ENCODE data around the gene CNN2.

The CNN2 gene

DNA sequence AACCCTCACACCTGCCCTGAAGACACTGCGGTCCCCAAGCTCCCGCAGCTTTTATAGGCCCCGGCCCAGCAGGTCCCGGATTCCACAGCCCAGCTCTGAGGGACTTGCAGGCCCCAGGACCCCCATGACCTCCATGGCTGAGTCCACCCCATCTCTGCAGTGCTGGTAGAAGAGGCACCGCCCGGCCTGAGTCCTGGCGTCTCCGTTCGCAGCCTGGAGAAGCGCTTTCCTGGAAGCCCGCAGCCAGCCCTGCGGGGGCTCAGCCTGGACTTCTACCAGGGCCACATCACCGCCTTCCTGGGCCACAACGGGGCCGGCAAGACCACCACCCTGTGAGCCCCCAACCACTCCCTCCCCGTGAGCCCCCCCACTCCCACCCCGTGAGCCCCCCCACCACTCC is 22.7 kb downstream of the CNN2 start:
- no peak for DNase-seq (ENCODE audit: low read depth)

DNA sequence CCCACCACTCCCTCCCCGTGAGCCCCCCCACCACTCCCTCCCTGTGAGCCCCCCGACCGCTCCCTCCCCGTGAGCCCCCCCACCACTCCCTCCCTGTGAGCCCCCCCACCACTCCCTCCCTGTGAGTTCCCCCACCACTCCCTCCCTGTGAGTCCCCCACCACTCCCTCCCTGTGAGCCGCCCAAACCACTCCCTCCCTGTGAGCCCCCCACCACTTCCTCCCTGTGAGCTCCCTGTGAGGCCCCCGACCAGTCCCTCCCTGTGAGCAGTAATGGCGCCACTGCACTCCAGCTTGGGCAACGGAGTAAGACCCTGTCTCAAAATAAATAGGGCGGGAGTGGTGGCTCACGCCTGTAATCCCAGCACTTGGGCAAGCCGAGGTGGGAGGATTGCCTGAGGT is 23.4 kb downstream of the CNN2 start:
- DNase-seq (ENCODE audit: low read depth), result no peak

DNA sequence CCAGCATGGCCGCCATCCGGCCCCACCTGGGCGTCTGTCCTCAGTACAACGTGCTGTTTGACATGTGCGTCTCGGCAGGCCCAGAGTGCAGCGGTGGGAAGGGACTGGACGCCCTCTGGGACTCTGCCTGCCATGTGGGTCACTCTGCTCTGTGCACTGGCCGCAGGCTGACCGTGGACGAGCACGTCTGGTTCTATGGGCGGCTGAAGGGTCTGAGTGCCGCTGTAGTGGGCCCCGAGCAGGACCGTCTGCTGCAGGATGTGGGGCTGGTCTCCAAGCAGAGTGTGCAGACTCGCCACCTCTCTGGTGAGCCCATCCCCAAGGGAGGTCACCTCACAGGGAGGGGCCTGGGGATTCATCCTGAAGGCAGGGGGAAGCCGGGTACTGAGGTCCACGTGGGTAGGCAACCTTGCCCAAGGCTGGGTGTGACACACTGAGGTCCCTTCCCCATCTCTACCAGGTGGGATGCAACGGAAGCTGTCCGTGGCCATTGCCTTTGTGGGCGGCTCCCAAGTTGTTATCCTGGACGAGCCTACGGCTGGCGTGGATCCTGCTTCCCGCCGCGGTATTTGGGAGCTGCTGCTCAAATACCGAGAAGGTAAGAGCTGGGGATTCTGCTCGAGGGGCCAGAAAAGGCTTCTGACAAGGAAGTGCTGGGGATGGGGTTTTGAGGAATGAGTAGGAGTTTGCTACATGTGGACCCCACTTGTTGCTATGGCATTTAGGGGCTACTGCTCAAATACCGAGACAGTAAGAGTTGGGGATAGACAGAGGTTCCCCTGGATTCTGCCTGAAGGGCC is 24.8 kb downstream of the CNN2 start:
- DNase-seq (ENCODE audit: low read depth), result no peak

DNA sequence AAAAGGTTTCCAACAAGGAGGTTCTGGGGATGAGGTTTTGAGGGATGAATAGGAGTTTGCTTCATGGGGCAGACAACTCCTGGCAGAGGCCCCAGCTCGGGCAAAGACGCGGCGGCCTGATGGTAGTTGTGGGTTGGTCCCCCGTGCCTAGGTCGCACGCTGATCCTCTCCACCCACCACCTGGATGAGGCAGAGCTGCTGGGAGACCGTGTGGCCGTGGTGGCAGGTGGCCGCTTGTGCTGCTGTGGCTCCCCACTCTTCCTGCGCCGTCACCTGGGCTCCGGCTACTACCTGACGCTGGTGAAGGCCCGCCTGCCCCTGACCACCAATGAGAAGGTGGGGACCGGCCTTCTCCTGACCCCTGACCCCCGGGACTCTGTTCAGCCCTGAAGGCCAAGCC is 25.4 kb downstream of the CNN2 start:
- DNase-seq (ENCODE audit: low read depth), result no peak

DNA sequence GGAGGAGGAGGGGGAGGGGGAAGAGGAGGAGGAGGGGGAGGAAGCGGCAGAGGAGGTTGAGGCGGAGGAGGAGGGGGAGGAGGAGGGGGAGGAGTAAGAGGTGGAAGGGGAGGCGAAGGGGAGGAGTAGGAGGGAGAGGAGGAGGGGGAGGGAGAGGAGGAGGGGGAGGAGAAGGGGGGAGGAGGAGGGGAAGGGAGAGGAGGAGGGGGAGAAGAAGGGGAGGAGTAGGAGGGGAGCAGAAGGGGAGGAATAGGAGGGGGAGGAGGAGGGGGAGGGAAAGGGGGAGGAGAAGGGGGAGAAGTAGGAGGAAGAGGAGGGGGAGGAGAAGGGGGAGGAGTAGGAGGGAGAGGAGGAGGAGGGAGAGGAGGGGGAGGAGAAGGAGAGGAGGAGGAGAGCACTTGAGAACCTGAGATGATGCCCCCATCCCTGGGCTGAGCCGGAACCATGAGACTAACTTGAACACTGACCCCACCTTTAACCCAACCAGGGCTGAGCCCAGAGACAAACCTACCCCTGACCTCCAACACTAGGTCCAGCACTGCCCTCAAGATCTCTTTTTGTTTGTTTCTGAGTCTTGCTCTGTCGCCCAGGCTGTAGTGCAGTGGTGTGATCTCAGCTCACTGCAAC is 26.1 kb downstream of the CNN2 start:
- DNase-seq (ENCODE audit: low read depth), result no peak

DNA sequence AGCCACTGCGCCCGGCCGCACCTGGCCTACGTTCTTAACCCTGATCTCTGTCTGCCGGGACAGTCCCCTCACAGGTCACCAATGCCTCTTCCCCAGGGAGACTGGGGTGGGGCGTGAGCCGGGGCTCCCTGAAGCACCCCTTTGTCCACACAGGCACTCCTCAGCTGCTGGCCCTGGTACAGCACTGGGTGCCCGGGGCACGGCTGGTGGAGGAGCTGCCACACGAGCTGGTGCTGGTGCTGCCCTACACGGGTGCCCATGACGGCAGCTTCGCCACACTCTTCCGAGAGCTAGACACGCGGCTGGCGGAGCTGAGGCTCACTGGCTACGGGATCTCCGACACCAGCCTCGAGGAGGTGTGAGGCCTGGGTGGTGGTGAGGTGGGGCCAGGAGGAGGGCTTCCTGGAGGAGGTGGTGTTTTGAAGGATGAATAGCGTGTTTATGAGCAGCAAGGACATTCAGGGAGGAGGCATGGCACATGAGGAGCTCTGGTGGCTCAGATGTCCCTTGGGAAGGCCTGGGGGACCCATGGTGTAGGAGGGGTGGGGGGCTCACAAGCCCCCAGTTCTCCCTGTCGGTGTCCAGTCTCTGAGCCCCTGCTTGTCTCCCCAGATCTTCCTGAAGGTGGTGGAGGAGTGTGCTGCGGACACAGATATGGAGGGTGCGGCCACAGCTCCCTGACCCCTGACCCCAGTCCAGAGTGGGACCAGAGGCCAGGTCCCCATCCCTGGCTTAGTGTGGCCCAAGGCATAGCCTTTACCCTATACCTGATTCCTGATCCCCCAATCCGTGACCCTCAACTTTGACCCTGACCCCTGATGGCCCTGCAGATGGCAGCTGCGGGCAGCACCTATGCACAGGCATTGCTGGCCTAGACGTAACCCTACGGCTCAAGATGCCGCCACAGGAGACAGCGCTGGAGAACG is 27.0 kb downstream of the CNN2 start:
- DNase-seq (ENCODE audit: low read depth), result no peak

DNA sequence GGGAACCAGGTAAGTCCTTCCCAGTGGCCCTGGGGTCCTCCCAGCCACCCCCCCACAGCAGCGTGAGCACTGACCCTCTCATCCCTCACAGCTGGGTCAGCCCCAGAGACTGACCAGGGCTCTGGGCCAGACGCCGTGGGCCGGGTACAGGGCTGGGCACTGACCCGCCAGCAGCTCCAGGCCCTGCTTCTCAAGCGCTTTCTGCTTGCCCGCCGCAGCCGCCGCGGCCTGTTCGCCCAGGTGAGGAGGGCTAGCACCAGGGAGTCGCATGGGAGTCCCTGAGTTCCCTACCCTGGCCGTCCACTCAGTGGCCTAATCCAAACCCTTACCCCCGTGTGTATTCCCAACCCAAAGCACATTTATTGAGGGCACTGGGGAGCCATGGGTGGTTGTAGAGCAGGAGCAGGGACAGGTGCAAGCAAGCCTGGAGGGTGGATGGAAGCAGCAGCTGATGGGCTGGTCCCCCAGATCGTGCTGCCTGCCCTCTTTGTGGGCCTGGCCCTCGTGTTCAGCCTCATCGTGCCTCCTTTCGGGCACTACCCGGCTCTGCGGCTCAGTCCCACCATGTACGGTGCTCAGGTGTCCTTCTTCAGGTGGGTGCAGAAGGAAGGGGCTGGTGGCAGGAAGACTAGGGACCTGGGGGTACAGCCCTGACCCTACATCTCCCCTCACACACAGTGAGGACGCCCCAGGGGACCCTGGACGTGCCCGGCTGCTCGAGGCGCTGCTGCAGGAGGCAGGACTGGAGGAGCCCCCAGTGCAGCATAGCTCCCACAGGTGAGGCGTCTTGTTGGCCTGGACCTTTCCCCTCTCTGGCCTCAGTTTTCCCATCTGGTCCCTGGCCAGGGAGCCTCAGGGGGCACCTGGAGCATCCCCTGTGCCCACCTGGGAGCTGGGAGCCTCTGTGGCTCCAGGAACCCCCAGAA is 28.0 kb downstream of the CNN2 start:
- DNase-seq (ENCODE audit: low read depth), result no peak

DNA sequence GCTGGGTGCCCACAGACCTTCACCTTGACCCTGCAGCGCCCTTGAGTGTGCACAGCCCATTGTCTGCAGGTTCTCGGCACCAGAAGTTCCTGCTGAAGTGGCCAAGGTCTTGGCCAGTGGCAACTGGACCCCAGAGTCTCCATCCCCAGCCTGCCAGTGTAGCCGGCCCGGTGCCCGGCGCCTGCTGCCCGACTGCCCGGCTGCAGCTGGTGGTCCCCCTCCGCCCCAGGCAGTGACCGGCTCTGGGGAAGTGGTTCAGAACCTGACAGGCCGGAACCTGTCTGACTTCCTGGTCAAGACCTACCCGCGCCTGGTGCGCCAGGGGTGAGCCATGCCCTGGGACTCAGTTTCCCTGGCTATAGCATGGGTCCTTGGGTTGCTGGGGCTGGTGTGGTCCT is 28.6 kb downstream of the CNN2 start:
- no peak for DNase-seq (ENCODE audit: low read depth)

DNA sequence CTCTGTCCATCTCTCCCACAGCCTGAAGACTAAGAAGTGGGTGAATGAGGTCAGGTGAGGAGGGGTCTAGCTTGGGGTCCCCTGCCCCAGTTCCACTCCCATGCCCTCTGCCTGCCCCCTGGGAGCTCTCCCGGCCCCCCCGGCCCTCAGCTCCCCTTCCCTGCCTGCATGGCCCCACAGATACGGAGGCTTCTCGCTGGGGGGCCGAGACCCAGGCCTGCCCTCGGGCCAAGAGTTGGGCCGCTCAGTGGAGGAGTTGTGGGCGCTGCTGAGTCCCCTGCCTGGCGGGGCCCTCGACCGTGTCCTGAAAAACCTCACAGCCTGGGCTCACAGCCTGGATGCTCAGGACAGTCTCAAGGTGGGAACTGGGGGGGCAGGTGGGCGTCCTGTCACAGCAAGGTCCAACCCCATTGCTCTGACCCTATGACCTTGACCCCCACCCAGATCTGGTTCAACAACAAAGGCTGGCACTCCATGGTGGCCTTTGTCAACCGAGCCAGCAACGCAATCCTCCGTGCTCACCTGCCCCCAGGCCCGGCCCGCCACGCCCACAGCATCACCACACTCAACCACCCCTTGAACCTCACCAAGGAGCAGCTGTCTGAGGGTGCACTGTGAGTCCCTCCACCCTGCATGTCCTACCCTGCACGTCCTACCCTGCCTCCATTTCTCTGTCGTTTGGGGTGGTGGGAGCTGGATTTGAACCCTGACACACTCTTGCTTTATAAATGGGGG is 29.6 kb downstream of the CNN2 start:
- DNase-seq (ENCODE audit: low read depth), result no peak

DNA sequence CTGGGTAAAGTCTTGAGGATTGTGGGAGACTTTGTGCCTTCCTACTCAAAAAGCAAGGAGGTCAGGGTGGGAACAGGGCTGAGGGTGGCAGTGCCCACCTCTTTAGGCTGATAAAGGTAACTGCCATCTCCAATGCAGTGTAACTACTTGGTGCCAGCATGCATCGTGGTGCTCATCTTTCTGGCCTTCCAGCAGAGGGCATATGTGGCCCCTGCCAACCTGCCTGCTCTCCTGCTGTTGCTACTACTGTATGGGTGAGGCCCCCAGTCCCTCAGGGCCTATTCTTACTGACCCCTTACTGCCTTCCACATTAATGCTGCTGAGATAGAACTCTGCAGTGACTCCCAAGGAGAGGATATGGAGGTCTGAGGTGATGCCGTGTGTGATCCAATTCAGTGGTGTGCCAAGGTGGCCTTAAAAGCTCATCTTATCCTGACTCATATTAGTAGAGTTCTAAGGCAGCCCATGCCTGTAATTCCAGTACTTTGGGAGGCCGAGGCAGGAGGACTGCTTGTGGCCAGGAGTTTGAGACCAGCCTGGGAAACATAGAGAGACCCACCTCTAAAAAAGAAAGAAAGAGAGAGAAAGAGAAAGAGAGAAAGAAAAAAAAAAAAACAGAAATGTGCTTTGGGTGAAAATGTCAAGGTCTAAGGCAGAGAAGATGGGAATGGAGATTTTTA is 30.9 kb downstream of the CNN2 start:
- no peak for DNase-seq (ENCODE audit: low read depth)

DNA sequence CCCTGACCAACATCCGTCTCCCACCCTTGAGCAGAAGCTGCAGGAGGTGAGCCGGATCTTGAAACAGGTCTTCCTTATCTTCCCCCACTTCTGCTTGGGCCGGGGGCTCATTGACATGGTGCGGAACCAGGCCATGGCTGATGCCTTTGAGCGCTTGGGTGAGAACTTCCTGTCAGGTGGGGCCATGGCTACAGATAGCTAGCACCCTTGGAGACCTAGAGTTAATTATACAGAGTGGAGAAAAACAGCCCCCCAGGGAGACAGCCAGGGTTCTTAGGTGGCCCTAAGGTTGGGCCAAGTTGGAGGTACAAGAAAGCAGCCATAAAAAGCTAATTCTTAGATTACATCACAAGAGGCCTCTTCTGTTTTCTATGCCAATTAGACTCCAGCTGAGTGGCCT is 31.7 kb downstream of the CNN2 start:
- no peak for DNase-seq (ENCODE audit: low read depth)

DNA sequence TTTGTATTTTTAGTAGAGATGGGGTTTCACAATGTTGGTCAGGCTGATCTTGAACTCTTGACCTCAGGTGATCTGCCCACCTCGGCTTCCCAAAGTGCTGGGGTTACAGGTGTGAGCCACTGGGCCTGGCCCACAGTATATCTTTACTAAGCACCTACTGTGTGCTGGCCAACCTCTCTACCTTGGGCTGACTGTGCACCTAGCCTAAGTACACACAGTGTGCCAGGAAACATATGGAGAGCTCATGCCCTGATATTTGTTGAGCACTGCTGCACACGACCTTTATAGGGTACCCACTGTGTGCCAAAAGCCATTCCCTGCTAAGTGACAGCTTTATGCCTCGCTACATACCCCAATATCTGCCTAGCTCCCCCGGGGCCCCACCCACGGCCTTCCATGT is 34.3 kb downstream of the CNN2 start:
- no peak for DNase-seq (ENCODE audit: low read depth)

DNA sequence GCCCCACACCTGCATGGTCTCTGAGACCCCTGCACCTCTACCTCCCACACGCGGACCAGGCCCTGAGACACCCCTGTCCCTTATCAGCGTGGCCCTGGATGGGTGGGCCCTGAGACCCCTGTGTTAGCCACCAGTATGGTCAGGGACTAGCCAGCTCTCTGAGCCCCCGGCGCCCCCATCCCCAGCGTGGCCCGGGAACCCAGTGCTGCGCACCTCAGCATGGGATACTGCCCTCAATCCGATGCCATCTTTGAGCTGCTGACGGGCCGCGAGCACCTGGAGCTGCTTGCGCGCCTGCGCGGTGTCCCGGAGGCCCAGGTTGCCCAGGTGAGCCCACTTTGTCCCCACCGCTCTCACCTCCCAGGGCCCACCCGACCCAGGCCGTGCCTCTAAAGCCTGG is 35.6 kb downstream of the CNN2 start:
- no peak for DNase-seq (ENCODE audit: low read depth)

DNA sequence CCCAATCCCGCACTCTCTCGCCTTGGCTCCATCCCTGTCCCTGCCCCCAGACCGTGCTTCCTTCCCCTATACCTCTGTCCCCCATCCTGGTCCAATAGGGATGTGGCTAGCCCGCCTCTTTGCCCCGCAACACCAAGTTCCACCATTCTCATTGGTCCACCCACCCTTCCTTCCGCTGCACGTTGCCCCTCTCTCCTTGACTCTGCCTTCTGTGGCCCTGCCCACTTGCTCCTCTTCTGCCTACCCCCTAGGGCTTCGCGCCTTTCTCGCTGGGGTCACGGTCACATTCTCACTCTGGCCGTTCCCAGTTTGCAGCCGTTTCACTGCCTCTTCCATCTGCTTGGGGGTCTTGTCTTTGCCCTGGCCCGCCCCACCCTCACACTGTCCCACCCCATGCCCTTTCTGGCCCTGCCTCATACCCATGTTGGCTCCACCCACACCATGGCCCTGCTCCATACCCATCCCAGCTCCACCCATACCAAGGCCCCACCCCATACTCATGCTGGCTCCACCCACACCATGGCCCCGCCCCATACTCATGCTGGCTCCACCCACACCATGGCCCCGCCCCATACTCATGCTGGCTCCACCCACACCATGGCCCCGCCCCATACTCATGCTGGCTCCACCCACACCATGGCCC is 36.1 kb downstream of the CNN2 start:
- DNase-seq (ENCODE audit: low read depth), result no peak

DNA sequence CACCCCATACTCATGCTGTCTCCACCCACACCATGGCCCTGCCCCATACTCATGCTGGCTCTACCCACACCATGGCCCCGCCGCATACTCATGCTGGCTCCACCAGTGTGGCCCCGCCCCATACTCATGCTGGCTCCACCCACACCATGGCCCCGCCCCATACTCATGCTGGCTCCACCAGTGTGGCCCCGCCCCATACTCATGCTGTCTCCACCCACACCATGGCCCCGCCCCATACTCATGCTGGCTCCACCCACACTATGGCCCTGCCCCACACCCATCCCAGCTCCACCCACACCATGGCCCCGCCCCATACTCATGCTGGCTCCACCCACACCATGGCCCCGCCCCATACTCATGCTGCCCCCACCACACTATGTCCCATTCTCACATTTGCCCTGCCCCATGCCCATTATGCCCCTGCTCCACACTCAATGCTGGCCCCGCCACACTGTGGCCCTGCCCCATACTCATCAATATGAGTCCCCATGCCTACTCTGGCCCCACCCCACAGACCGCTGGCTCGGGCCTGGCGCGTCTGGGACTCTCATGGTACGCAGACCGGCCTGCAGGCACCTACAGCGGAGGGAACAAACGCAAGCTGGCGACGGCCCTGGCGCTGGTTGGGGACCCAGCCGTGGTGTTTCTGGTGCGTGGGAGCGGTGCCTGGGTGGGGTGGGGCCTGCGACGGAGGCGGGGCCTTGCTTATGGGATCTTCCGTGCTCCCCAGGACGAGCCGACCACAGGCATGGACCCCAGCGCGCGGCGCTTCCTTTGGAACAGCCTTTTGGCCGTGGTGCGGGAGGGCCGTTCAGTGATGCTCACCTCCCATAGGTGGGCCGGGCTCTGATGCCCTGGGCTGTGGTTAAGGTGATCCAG is 36.9 kb downstream of the CNN2 start:
- DNase-seq (ENCODE audit: low read depth), result no peak

DNA sequence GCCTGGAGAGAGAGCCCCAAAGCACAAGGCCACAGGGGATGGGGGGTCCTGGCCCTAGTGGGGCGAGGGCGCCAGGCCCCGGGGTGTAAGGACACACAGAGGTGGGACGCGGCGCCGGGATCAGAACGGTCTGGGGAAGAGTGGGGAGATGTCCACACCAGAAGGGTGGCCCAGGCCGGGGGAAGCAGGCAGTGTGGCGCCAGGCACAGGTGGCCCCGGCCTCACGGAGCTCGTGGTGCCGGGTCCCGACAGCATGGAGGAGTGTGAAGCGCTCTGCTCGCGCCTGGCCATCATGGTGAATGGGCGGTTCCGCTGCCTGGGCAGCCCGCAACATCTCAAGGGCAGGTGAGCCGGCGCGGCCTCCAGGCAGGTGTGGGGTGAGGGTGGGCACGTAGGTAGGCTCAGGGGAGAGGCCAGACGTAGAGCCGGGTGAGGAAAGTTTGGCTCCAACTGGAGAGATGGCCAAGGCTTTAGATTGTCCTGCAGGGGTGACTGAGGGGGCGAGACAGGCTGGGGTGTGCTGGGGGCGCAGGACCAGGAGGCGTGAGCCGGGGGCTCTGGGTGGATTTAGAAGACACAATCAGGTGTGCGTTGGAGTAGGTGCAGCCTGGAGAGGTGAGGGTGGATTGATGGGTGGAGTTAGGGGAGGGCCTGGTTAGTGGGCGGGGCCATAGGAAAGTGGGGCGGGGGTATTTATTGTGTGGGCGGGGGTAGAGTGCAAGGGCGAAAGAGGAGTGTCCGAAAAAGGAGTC is 37.7 kb downstream of the CNN2 start:
- no peak for DNase-seq (ENCODE audit: low read depth)

DNA sequence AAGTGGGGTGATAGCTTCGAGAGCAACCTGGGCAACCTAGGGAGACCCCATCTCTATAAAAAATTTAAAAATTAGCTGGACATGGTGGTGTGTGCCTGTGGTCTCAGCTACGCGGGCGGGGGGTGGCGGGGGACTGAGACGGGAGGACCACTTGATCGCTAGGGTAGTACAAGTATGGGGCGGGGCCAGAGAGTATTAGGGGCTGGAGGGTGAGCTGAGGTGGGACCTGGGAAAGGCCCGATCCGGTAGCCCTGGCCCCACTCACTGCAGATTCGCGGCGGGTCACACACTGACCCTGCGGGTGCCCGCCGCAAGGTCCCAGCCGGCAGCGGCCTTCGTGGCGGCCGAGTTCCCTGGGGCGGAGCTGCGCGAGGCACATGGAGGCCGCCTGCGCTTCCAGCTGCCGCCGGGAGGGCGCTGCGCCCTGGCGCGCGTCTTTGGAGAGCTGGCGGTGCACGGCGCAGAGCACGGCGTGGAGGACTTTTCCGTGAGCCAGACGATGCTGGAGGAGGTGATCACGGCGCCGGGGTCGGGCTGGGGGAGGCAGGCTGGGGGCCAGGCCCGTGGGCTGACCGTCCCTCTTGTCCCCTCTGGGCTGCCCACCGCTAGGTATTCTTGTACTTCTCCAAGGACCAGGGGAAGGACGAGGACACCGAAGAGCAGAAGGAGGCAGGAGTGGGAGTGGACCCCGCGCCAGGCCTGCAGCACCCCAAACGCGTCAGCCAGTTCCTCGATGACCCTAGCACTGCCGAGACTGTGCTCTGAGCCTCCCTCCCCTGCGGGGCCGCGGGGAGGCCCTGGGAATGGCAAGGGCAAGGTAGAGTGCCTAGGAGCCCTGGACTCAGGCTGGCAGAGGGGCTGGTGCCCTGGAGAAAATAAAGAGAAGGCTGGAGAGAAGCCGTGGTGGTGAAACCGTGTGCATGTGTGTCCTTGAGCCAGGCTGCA is 38.5 kb downstream of the CNN2 start:
- DNase-seq (ENCODE audit: low read depth), result peak; percentile 59
